SU-DHL-6 (cell line): ENCODE data around the gene ZNF469.

Experiments used
- CTCF ChIP-seq: fragments of 200-600 bp; sonication (generic); IDR thresholded peaks from one replicate; pipeline ENCODE4 v1.5.1; 2017; ENCODE audit warnings: antibody characterized with exemption, mild to moderate bottlenecking, low read length, moderate library complexity; ENCODE audit not compliant: insufficient read depth, poor library complexity, severe bottlenecking
- EZH2phosphoT487 ChIP-seq: fragments of 200-600 bp; sonication (generic), shearing (Covaris generic); conservative IDR thresholded peaks from 2 replicates; pipeline ENCODE4 v1.6.1; 2018; ENCODE audit warnings: mild to moderate bottlenecking, antibody characterized with exemption, low read length, moderate library complexity, mixed read lengths

GRCh38 chr16:88363239-88363891 is 19.4 kb upstream of the ZNF469 start:
- TF ChIP-seq CTCF (no peak), EZH2phosphoT487 (no peak)
